C1 segment of cervical spinal cord (tissue), 14 donors: ENCODE results near the gene TMX4.
A peak's percentile ranks its signal among the peaks of the same experiment; 100 is the strongest.
"Not testable (repeated sequence)": the region's sequence is repeated elsewhere in the genome, so short reads cannot be mapped to it uniquely, and the experiment has no call there.

ENCODE experiments used
- DNase-seq, 14 donors: peaks; one replicate each; lab custom pipeline; 2025; lab: John Stamatoyannopoulos, UW

Gene TMX4

GRCh38 chr20:8019246-8019997 is at the start of gene TMX4:
TSS of gene TMX4 (minus strand) at chr20:8019761. CDS start at chr20:8019613, 148 bp downstream.
- peak; percentile 31 to 96 (median 87) for DNase-seq

GRCh38 chr20:8067082-8067481 is 47.5 kb upstream of the TMX4 start:
- no peak for DNase-seq

- no peak for DNase-seq
Measured at GRCh38 chr20:8066662-8067061, 47.1 kb upstream of the TMX4 start.

- DNase-seq, result no peak
Measured at GRCh38 chr20:8065691-8066090, 46.1 kb upstream of the TMX4 start.

GRCh38 chr20:8062756-8063155 is 43.2 kb upstream of the TMX4 start:
- DNase-seq, result no peak

- DNase-seq, result no peak
Measured at GRCh38 chr20:8061861-8062518, 42.4 kb upstream of the TMX4 start.

- DNase-seq, result no peak
Measured at GRCh38 chr20:8060977-8061376, 41.4 kb upstream of the TMX4 start.

- DNase-seq, result no peak
Measured at GRCh38 chr20:8057871-8058270, 38.3 kb upstream of the TMX4 start.

GRCh38 chr20:8055096-8055495 is 35.5 kb upstream of the TMX4 start:
- DNase-seq, result no peak

- no peak for DNase-seq
Measured at GRCh38 chr20:8050157-8050837, 30.7 kb upstream of the TMX4 start.

GRCh38 chr20:8049310-8049709 is 29.7 kb upstream of the TMX4 start:
- no peak for DNase-seq

GRCh38 chr20:8045946-8046345 is 26.4 kb upstream of the TMX4 start:
- DNase-seq, result no peak

GRCh38 chr20:8043687-8044282 is 24.2 kb upstream of the TMX4 start:
- peak in 1 of 14 donors; percentile 43 for DNase-seq

GRCh38 chr20:8039042-8039441 is 19.5 kb upstream of the TMX4 start:
- DNase-seq, result no peak

GRCh38 chr20:8036771-8037170 is 17.2 kb upstream of the TMX4 start:
- DNase-seq, result no peak

- no peak for DNase-seq
Measured at GRCh38 chr20:8033151-8033841, 13.7 kb upstream of the TMX4 start.

- DNase-seq, result no peak
Measured at GRCh38 chr20:8032499-8032898, 12.9 kb upstream of the TMX4 start.

- not testable (repeated sequence) for DNase-seq
Measured at GRCh38 chr20:8031539-8031938, 12.0 kb upstream of the TMX4 start.

GRCh38 chr20:8021541-8022269 is 2.1 kb upstream of the TMX4 start:
- DNase-seq, result no peak

- peak in 1 of 14 donors; percentile 34 for DNase-seq
Measured at GRCh38 chr20:8020314-8021079, 936 bp upstream of the TMX4 start.

GRCh38 chr20:8019998-8020247 is 362 bp upstream of the TMX4 start:
- no peak for DNase-seq
